Activated T-helper 17 cell treated with anti-CD3 and anti-CD28 coated beads, Interleukin-2, amount 50 U/mL, for 72 hours (primary cell): Measurements from ENCODE around the gene TMCO1. TPM values are rescaled to one million over a fixed set of nuclear protein-coding genes. Genes with fewer than 3 reads are reported as not detected.
"Not testable (repeated sequence)": the region's sequence is repeated elsewhere in the genome, so short reads cannot be mapped to it uniquely, and the experiment has no call there.

Source experiments
- ATAC-seq: fragments of 150-1000 bp; cut with Tn5 transposase; replicated peaks from 2 replicates; pipeline ENCODE4 v1.10.0; 2021; ENCODE audit warnings: mild to moderate bottlenecking, moderate library complexity
- H3K27ac Mint-ChIP-seq: one replicate; pipeline ENCODE4 v1.8.0; 2022; ENCODE audit warnings: mixed read lengths
- H3K27me3 Mint-ChIP-seq: one replicate; pipeline ENCODE4 v1.8.0; 2022; ENCODE audit warnings: mixed read lengths
- H3K36me3 Mint-ChIP-seq: one replicate; pipeline ENCODE4 v1.8.0; 2022; ENCODE audit warnings: low read depth, mild to moderate bottlenecking, mixed read lengths
- H3K4me1 Mint-ChIP-seq: one replicate; pipeline ENCODE4 v1.8.0; 2022; ENCODE audit warnings: mixed read lengths
- H3K4me3 Mint-ChIP-seq: one replicate; pipeline ENCODE4 v1.8.0; 2022; ENCODE audit warnings: mild to moderate bottlenecking, mixed read lengths
- H3K9me3 Mint-ChIP-seq: one replicate; pipeline ENCODE4 v1.8.0; 2022; ENCODE audit warnings: mixed read lengths
- total RNA-seq, 2 donors: library from RNA; stranded (reverse); gene quantifications; one replicate each; pipeline ENCODE4 v1.2.3, GENCODE V29; 2022

The TMCO1 gene
- 10 to 100 TPM; 62.4 to 97.7 TPM for total RNA-seq

- no peaks in the 10 kb centered on the region for H3K27me3 Mint-ChIP-seq
- no peaks in the 10 kb centered on the region for H3K9me3 Mint-ChIP-seq
- H3K4me1 Mint-ChIP-seq: peaks cover 32% of the 10 kb centered on the region
- ATAC-seq: peak; percentile 100
- H3K36me3 Mint-ChIP-seq: peaks cover 56% of the 10 kb centered on the region
- peak within 1 kb of the TSS; percentile 96 for H3K27ac Mint-ChIP-seq
- peak within 1 kb of the TSS; percentile 92 for H3K4me3 Mint-ChIP-seq
Measured at GRCh38 chr1:165768513-165769394, at the start of gene TMCO1. TSS of gene TMCO1 (minus strand) at chr1:165768868. CDS start at chr1:165768751, 117 bp downstream.

- Mint-ChIP-seq H3K27ac (no peak overlapping the region), H3K27me3 (no peaks in the 10 kb centered on the region), H3K4me3 (no peak overlapping the region), H3K4me1 (no peaks in the 10 kb centered on the region), H3K36me3 (no peaks in the 10 kb centered on the region), H3K9me3 (no peaks in the 10 kb centered on the region)
- ATAC-seq: no peak
Measured at GRCh38 chr1:165816826-165817497, 48.3 kb upstream of the TMCO1 start.

GRCh38 chr1:165816157-165816556 lies 47.5 kb upstream of the TMCO1 start:
- no peaks in the 10 kb centered on the region for H3K27me3 Mint-ChIP-seq
- no peak overlapping the region for H3K4me3 Mint-ChIP-seq
- H3K4me1 Mint-ChIP-seq: no peaks in the 10 kb centered on the region
- no peak for ATAC-seq
- no peaks in the 10 kb centered on the region for H3K36me3 Mint-ChIP-seq
- no peaks in the 10 kb centered on the region for H3K9me3 Mint-ChIP-seq
- H3K27ac Mint-ChIP-seq: no peak overlapping the region

GRCh38 chr1:165815725-165816124 lies 47.1 kb upstream of the TMCO1 start:
- no peaks in the 10 kb centered on the region for H3K27me3 Mint-ChIP-seq
- H3K9me3 Mint-ChIP-seq: no peaks in the 10 kb centered on the region
- no peaks in the 10 kb centered on the region for H3K36me3 Mint-ChIP-seq
- no peak overlapping the region for H3K27ac Mint-ChIP-seq
- no peak for ATAC-seq
- H3K4me1 Mint-ChIP-seq: no peaks in the 10 kb centered on the region
- no peak overlapping the region for H3K4me3 Mint-ChIP-seq

GRCh38 chr1:165807613-165808012 lies 38.9 kb upstream of the TMCO1 start:
- Mint-ChIP-seq H3K27me3 (peaks cover 7% of the 10 kb centered on the region), H3K27ac (no peak overlapping the region), H3K36me3 (no peaks in the 10 kb centered on the region), H3K9me3 (no peaks in the 10 kb centered on the region), H3K4me3 (no peak overlapping the region), H3K4me1 (no peaks in the 10 kb centered on the region)
- no peak for ATAC-seq

GRCh38 chr1:165804513-165804912 lies 35.8 kb upstream of the TMCO1 start:
- H3K27ac Mint-ChIP-seq, H3K27me3 Mint-ChIP-seq, ATAC-seq, H3K4me3 Mint-ChIP-seq, H3K4me1 Mint-ChIP-seq, H3K9me3 Mint-ChIP-seq, H3K36me3 Mint-ChIP-seq: not testable (repeated sequence)

GRCh38 chr1:165799387-165799786 lies 30.7 kb upstream of the TMCO1 start:
- no peak for ATAC-seq
- no peak overlapping the region for H3K4me3 Mint-ChIP-seq
- H3K27ac Mint-ChIP-seq: no peak overlapping the region
- no peaks in the 10 kb centered on the region for H3K4me1 Mint-ChIP-seq
- H3K9me3 Mint-ChIP-seq: no peaks in the 10 kb centered on the region
- peaks cover 20% of the 10 kb centered on the region for H3K27me3 Mint-ChIP-seq
- no peaks in the 10 kb centered on the region for H3K36me3 Mint-ChIP-seq

GRCh38 chr1:165795894-165796293 lies 27.2 kb upstream of the TMCO1 start:
- Mint-ChIP-seq H3K27me3 (peaks cover 16% of the 10 kb centered on the region), H3K27ac (no peak overlapping the region), H3K9me3 (no peaks in the 10 kb centered on the region), H3K4me3 (no peak overlapping the region), H3K4me1 (no peaks in the 10 kb centered on the region), H3K36me3 (no peaks in the 10 kb centered on the region)
- no peak for ATAC-seq

- H3K27ac Mint-ChIP-seq: no peak overlapping the region
- ATAC-seq: no peak
- H3K4me1 Mint-ChIP-seq: no peaks in the 10 kb centered on the region
- H3K4me3 Mint-ChIP-seq: no peak overlapping the region
- H3K27me3 Mint-ChIP-seq: peaks cover 16% of the 10 kb centered on the region
- H3K36me3 Mint-ChIP-seq: no peaks in the 10 kb centered on the region
- H3K9me3 Mint-ChIP-seq: no peaks in the 10 kb centered on the region
Measured at GRCh38 chr1:165793951-165794350, 25.3 kb upstream of the TMCO1 start.

- no peaks in the 10 kb centered on the region for H3K9me3 Mint-ChIP-seq
- no peak for ATAC-seq
- H3K4me1 Mint-ChIP-seq: no peaks in the 10 kb centered on the region
- H3K27ac Mint-ChIP-seq: no peak overlapping the region
- peaks cover 7% of the 10 kb centered on the region for H3K27me3 Mint-ChIP-seq
- H3K36me3 Mint-ChIP-seq: no peaks in the 10 kb centered on the region
- H3K4me3 Mint-ChIP-seq: no peak overlapping the region
Measured at GRCh38 chr1:165787741-165788140, 19.1 kb upstream of the TMCO1 start.

- not testable (repeated sequence) for H3K27me3 Mint-ChIP-seq, H3K27ac Mint-ChIP-seq, H3K36me3 Mint-ChIP-seq, ATAC-seq, H3K4me3 Mint-ChIP-seq, H3K4me1 Mint-ChIP-seq, H3K9me3 Mint-ChIP-seq
Measured at GRCh38 chr1:165783519-165783918, 14.9 kb upstream of the TMCO1 start.

GRCh38 chr1:165778197-165778596 lies 9.5 kb upstream of the TMCO1 start:
- not testable (repeated sequence) for H3K27ac Mint-ChIP-seq, ATAC-seq, H3K4me3 Mint-ChIP-seq, H3K4me1 Mint-ChIP-seq, H3K9me3 Mint-ChIP-seq, H3K27me3 Mint-ChIP-seq
- H3K36me3 Mint-ChIP-seq: peaks cover 18% of the 10 kb centered on the region

GRCh38 chr1:165773324-165773965 lies 4.8 kb upstream of the TMCO1 start:
- Mint-ChIP-seq H3K4me1 (no peaks in the 10 kb centered on the region), H3K36me3 (peaks cover 26% of the 10 kb centered on the region), H3K4me3 (no peak overlapping the region), H3K9me3 (no peaks in the 10 kb centered on the region), H3K27me3 (no peaks in the 10 kb centered on the region), H3K27ac (no peak overlapping the region)
- no peak for ATAC-seq

GRCh38 chr1:165772739-165773138 lies 4.1 kb upstream of the TMCO1 start:
- Mint-ChIP-seq H3K4me1 (peaks cover 4% of the 10 kb centered on the region), H3K9me3 (no peaks in the 10 kb centered on the region), H3K4me3 (no peak overlapping the region), H3K27me3 (no peaks in the 10 kb centered on the region), H3K36me3 (peaks cover 33% of the 10 kb centered on the region), H3K27ac (no peak overlapping the region)
- no peak for ATAC-seq

- Mint-ChIP-seq H3K27ac (peak overlapping the region; percentile 15), H3K36me3 (peaks cover 93% of the 10 kb centered on the region), H3K9me3 (no peaks in the 10 kb centered on the region), H3K27me3 (no peaks in the 10 kb centered on the region), H3K4me1 (peaks cover 47% of the 10 kb centered on the region), H3K4me3 (peak overlapping the region; percentile 50)
- no peak for ATAC-seq
Measured at GRCh38 chr1:165764277-165764676, 4.4 kb downstream of the TMCO1 start.
